GM18873 (cell line): ENCODE data around the gene PHACTR3.
"Not testable (repeated sequence)": the region's sequence is repeated elsewhere in the genome, so short reads cannot be mapped to it uniquely, and the experiment has no call there.

Experiments used
- ATAC-seq: cut with Tn5 transposase; IDR thresholded peaks from one replicate; pipeline ENCODE4 v1.9.1; 2021; ENCODE audit warnings: mild to moderate bottlenecking, moderate library complexity, moderate number of reproducible peaks; ENCODE audit not compliant: unreplicated experiment, low FRiP score

PHACTR3 gene

DNA sequence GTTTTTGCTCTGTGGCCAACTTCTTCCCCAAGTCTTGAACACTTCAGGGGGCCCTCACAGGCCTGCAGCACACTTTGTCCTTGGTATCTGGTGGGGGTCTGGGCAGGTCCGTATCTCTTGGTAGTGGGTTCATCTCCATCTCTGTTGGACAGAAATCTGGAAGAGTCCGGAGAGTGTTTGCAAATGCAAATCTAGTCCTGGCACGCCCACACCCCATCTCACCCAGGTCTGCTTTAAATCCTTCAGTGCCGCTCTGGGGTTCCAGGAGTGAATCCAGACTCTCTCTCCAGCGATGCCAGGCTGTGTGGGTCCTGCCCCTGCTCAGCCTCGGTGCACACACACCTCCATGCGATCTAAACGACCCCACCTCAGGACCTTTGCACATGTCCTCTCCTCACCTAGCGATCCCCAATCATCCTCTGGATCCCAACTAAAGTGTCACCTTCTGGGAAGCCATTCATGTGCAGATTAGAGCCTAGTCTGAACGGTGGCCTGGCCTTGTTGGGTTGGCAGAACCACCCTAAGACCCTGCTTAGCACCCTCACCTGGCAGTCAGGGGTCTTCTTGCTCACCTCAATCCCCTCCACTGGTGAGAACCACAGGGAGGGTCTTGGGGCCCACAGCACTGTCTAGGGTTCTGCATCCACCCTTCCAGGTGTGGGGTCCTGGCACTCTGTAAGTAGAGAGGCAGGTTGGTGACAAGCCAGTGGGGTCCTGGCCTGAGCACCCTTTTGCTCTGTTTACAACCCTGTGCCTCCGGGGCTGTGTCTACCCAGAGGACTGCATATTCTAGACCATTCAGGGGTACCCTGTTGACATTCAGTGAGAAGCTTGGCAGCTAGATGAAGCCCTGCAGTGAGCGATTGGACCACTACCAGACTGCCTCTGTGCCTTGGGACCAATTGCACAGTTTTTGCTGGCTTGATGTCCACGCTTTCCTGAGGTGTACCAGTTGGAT lies 228.3 kb downstream of the PHACTR3 start:
- ATAC-seq: no peak

- no peak for ATAC-seq
These were observed 230.7 kb downstream of the PHACTR3 start for GRCh38 chr20:59835057-59835447.

DNA sequence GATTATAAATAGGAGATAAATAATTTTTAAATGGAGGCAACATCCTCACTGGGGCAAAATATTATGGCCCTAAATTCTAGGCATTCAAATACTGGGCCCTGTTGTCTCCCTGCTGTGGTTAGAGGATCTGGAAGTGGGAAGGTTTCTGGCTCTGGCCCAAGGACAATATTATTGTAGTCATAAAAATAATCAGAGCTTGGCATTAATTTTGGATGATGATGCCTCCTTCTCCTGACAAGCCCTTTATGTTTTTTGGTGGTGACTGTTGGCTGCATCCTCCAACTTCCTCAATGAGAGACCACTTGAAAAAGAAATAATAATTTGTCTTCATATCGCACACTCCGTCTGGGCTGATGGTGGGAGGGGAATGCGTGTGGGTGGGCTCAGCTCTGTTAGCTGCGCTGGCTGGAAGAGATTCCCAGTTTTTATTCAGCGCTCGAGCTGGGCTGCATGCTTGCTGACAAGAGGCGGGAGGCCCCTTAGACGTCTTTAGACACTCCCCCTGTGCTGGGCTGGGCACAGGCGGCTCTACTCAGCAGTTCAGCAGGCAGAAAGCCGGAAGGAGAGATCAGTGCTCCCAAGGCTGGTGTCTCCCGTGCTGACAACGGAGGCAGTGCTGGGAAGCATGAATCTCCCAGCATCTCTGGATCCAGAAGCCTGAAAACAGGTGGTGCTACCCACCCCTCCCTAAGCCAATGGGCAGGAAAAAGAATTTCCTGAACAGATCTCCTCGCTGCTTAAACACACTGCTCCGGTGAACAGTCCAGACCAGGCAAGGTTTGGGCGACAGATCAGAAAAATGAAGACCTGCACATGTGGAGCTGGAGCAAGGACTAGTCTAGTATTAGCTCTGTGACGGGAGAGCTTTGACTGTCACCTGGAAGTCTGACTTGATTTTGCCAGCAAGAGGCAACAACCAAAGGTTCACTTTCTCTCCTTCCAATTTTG lies 231.4 kb downstream of the PHACTR3 start:
- ATAC-seq: no peak

GRCh38 chr20:59836767-59837166 lies 232.4 kb downstream of the PHACTR3 start:
- no peak for ATAC-seq

DNA sequence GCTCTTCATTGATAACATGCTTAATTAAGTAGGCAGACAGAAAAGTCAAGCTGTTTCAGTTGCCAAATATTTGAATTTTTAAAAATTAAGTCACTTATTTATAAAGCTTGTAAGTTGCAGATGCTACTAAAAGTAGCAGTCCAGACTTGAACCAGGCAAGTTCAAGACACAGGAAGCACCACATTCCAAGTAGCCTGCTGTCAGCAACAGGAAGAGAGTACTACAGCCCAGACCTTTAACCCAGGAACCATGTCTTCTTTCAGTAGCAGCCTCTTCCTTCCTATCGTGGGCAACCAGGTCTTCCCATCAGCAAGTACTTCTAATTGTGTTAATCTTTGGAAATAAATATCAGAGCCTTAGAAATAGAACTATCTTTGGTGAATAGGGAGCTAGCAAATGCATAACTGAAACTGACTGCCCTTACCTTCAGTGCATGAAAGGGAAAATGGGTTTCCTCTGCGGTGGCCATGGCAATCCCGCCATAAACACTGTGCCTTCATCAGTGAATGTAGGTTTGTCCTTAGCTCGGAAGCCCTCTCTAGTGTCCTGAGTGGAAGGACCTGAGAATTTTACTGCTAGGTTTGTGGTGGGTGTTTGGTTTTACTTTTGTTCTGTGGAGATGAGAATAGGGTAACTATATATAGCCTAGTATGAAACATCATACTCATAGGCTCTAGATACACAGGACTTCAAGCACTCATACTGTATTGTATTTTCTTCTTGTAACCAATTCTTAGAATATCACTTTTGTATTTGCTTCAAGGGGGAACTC lies 233.5 kb downstream of the PHACTR3 start:
- no peak for ATAC-seq

DNA sequence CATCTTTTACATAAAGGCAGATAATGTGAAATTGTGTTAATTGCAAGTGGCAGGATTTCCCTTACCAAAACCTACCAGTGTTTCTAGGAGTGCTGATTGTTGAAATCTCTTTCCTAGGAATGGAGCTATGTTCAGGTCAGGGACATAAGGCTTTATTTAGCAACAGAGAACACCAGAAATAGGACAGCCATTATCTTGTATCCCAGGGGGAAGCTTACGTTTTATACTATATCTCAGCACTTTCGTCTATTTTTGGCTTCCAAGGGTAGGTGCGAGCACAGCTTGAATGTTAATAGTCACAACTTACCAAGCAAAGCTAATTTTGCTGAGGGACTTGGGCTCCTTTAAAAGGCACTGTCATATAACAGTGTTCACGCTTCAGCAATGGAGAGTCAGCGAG lies 235.1 kb downstream of the PHACTR3 start:
- ATAC-seq: no peak

DNA sequence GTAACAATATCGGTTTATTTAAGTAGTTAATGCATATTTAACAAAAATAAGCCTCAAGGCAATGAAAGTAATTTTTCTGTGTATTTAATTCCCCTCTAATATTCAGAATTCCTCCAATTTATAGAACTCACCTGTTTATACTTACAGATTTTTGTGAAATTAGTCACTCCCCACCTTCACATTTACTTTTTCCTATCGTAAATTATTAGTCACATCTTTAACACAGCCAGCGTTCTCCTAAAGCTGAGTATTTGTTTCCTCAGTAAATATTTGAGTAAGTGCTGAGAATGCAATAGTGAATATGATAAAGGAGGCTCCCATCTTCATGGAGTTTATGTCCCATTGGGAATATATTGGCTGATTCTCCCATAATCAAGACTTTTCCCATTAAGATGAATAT lies 241.1 kb downstream of the PHACTR3 start:
- ATAC-seq: no peak

DNA sequence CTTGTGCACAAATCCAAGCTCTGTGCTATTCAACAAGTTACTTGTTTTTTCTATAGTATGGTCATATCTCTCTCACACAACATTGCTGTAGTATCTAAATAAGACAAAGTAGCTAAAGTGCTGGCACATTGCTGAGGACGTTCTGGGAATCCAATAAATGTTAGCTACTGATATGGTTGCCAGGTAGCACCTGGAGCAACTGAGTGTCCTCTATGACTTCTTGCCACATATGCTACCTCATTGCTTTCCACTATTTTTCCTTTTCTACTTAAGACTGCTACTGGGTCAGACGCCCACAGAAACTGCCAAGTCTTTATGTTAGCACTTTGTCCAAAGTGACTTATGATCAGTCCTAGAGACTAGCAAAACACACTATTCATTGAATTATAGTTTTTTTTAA lies 243.8 kb downstream of the PHACTR3 start:
- no peak for ATAC-seq

DNA sequence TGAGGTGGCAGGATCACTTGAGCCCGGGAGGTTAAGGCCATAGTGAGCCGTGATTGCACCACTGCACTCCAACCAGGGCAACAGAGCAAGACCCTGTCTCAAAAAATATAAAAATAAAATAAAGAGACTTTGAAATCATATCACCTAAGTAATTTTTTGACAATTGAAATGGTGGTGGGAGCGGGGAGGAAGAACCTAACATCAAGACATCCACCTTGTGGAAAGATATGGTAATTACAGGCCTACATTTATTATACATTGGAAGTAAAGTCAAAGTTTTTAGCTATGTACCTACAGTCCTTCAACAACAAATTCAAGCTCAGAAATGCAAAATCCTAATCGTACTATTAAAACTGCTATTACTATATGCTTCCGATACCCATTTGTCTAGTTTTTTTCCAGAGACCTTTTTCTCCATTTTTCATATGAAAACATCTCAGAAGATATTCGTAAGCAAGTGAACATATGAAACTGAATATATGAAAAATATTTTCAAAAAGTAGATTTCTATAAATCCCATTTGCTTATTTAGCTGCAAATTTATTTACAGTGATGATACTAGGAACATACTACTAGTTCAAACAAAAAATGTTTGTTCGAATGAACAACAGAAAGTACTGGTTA lies 245.8 kb downstream of the PHACTR3 start:
- ATAC-seq: no peak

- not testable (repeated sequence) for ATAC-seq
These were observed 252.2 kb downstream of the PHACTR3 start for GRCh38 chr20:59856526-59856925.

- not testable (repeated sequence) for ATAC-seq
These were observed 252.6 kb downstream of the PHACTR3 start for GRCh38 chr20:59856941-59857340.

GRCh38 chr20:59857966-59858365 lies 253.6 kb downstream of the PHACTR3 start:
- no peak for ATAC-seq

GRCh38 chr20:59858425-59858824 lies 254.1 kb downstream of the PHACTR3 start:
- ATAC-seq: no peak

DNA sequence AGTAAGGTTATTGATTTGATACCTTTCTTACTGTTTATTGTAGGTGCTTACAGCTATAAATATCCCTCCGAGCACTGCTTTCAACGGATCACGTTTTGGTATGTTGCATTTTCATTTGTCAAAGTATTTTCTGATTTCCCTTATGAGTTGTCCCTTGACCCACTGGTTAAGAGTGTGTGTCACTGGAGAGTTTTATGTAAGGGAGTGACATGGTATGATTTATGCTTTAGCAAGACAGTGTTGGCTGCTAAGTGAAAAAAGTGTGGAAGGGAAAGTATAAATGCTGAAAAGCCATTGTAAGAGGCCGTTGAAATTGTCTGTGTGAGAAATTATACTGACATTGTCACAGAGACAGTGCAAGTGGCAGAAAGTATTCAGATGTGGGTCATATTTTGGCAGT lies 257.1 kb downstream of the PHACTR3 start:
- ATAC-seq: no peak

DNA sequence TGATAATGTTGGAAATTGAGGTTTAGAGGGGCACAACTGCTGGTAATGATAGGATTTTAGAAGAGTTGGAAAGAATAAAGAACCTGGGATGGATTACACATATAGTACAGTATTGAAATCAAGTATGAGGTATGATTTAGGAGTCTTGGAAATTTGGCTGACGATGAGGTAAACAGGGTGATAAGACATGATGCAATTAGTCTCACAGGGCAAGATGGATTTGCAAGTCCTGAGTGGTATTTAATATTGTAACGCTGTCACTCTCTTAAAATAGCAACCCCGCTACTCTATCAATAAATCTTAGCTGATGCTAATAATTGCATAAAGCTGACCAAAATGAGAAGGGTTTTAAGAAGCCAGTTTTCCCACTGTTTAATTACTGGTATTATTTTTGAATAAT lies 258.7 kb downstream of the PHACTR3 start:
- ATAC-seq: no peak

GRCh38 chr20:59864726-59865125 lies 260.4 kb downstream of the PHACTR3 start:
- no peak for ATAC-seq

- no peak for ATAC-seq
These were observed 262.0 kb downstream of the PHACTR3 start for GRCh38 chr20:59866338-59866737.

DNA sequence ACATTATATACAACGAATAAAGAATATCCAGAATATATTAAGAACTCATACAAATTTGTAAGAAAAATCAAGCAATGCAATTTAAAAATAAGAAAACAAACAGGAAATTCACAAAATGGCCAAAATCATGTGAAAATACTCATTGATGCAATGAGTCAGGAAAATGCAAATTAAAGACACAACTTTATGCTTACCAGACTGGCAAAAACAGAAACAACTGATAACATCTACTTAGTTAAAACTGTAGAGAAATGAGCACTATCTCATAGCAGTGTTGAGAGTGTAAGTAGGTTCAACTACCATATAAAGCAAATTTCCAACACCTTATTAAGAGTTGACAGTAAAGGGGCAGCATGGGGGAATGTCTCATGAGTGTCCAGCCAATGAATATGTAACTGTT lies 266.8 kb downstream of the PHACTR3 start:
- ATAC-seq: no peak

GRCh38 chr20:59873409-59873808 lies 269.1 kb downstream of the PHACTR3 start:
- ATAC-seq: no peak

DNA sequence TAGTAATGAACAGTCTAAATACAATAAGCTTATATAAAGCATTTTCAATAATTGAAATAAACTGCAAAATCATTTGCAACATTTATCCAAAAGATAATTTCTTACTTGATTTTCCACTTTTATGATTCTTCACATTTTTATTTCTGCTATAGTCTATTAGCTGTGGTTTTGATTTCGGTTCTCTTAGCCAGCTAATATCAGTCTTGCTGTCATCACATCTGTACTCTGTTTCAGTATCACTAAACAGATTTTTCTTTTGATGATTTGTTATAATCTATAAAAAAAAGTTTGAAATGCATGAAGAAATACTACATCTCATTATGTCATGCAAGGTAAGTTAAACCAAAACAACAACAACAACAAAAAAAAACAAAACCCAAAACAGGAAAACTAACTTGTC lies 275.9 kb downstream of the PHACTR3 start:
- no peak for ATAC-seq
